MM.1S (cell line): ENCODE data around the gene DDX39B.

Experiments used
- DNase-seq: peaks from one replicate; pipeline ENCODE4 v3.0.0-alpha.2; 2015
- H2AFZ ChIP-seq: fragments of 300-600 bp; sonication (generic); 2 replicates; pipeline ENCODE4 v1.6.0; 2016; ENCODE audit warnings: antibody characterized with exemption, low read length
- H3F3A ChIP-seq: fragments of 300-600 bp; sonication (generic); 2 replicates; pipeline ENCODE4 v1.6.1; 2016; ENCODE audit warnings: mild to moderate bottlenecking, antibody characterized with exemption, low read length, moderate library complexity, mixed read lengths; ENCODE audit not compliant: insufficient read depth
- H3K27ac ChIP-seq: fragments of 300-600 bp; sonication (generic); 2 replicates; pipeline ENCODE4 v1.5.1; 2016; ENCODE audit warnings: mild to moderate bottlenecking, low read length
- H3K27me3 ChIP-seq: fragments of 300-600 bp; sonication (generic); replicated peaks from 2 replicates; pipeline ENCODE4 v1.6.0; 2016; ENCODE audit warnings: low read length; ENCODE audit not compliant: insufficient read depth
- H3K36me3 ChIP-seq: fragments of 300-600 bp; sonication (generic); replicated peaks from 2 replicates; pipeline ENCODE4 v1.6.1; 2016; ENCODE audit warnings: mild to moderate bottlenecking, low read length, mixed read lengths; ENCODE audit not compliant: insufficient read depth
- H3K4me1 ChIP-seq: fragments of 300-600 bp; sonication (generic); 2 replicates; pipeline ENCODE4 v1.6.1; 2016; ENCODE audit warnings: low read length, mixed read lengths
- H3K4me2 ChIP-seq: fragments of 300-600 bp; sonication (generic); 2 replicates; pipeline ENCODE4 v1.6.0; 2016; ENCODE audit warnings: low read depth, low read length
- H3K4me3 ChIP-seq: fragments of 300-600 bp; sonication (generic); 2 replicates; pipeline ENCODE4 v1.5.1; 2016; ENCODE audit warnings: low read length, mixed read lengths
- H3K79me2 ChIP-seq: fragments of 300-600 bp; sonication (generic); 2 replicates; pipeline ENCODE4 v1.6.1; 2016; ENCODE audit warnings: mixed run types, low read length, mixed read lengths
- H3K9ac ChIP-seq: fragments of 300-600 bp; sonication (generic); 2 replicates; pipeline ENCODE4 v1.6.1; 2016; ENCODE audit warnings: low read length, mixed read lengths
- H3K9me2 ChIP-seq: fragments of 300-600 bp; sonication (generic); replicated peaks from 2 replicates; pipeline ENCODE4 v1.6.1; 2016; ENCODE audit warnings: mild to moderate bottlenecking, low read length, mixed read lengths; ENCODE audit not compliant: insufficient read depth
- H3K9me3 ChIP-seq: fragments of 300-600 bp; sonication (generic); replicated peaks from 2 replicates; pipeline ENCODE4 v1.6.1; 2016; ENCODE audit warnings: mild to moderate bottlenecking, low read length, mixed read lengths; ENCODE audit not compliant: insufficient read depth
- H4K20me1 ChIP-seq: fragments of 300-600 bp; sonication (generic); 2 replicates; pipeline ENCODE4 v1.6.1; 2016; ENCODE audit warnings: mild to moderate bottlenecking, low read length, moderate library complexity, mixed read lengths; ENCODE audit not compliant: insufficient read depth
- EZH2 ChIP-seq: fragments of 300-600 bp; sonication (generic); optimal IDR thresholded peaks from 2 replicates; pipeline ENCODE3; 2017; ENCODE audit warnings: low read depth, mild to moderate bottlenecking, antibody characterized with exemption, low read length, mixed read lengths
- EZH2phosphoT487 ChIP-seq: fragments of 300-600 bp; sonication (generic); IDR thresholded peaks from 2 replicates; pipeline ENCODE4 v1.6.1; 2018; ENCODE audit warnings: antibody characterized with exemption, low read length
- TF ChIP-seq, protein P1 (sequence below): fragments of 300-600 bp; sonication (generic); IDR thresholded peaks from 2 replicates; pipeline ENCODE4 v1.5.1; 2016; ENCODE audit warnings: antibody characterized with exemption, low read length, mixed read lengths

The DDX39B gene

GRCh38 chr6:31579119-31579505 is 37.3 kb upstream of the DDX39B start:
- DNase-seq: no peak
- Histone ChIP-seq H3K4me3 (no peak overlapping the region), H2AFZ (no peak overlapping the region), H3K9me2 (no peaks in the 10 kb centered on the region), H3K9ac (no peak overlapping the region), H3K36me3 (no peaks in the 10 kb centered on the region), H3K4me2 (no peak overlapping the region), H4K20me1 (no peaks in the 10 kb centered on the region), H3K27ac (no peak overlapping the region), H3F3A (no peaks in the 10 kb centered on the region), H3K9me3 (no peaks in the 10 kb centered on the region), H3K79me2 (no peaks in the 10 kb centered on the region), H3K27me3 (peaks cover 77% of the 10 kb centered on the region), H3K4me1 (peaks cover 19% of the 10 kb centered on the region)
- TF ChIP-seq EZH2phosphoT487 (no peak), EZH2 (no peak)
- TF ChIP-seq, protein P1, sequence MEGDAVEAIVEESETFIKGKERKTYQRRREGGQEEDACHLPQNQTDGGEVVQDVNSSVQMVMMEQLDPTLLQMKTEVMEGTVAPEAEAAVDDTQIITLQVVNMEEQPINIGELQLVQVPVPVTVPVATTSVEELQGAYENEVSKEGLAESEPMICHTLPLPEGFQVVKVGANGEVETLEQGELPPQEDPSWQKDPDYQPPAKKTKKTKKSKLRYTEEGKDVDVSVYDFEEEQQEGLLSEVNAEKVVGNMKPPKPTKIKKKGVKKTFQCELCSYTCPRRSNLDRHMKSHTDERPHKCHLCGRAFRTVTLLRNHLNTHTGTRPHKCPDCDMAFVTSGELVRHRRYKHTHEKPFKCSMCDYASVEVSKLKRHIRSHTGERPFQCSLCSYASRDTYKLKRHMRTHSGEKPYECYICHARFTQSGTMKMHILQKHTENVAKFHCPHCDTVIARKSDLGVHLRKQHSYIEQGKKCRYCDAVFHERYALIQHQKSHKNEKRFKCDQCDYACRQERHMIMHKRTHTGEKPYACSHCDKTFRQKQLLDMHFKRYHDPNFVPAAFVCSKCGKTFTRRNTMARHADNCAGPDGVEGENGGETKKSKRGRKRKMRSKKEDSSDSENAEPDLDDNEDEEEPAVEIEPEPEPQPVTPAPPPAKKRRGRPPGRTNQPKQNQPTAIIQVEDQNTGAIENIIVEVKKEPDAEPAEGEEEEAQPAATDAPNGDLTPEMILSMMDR: no peak

- no peaks in the 10 kb centered on the region for H3K9me2 ChIP-seq
- no peaks in the 10 kb centered on the region for H3K79me2 ChIP-seq
- no peak overlapping the region for H2AFZ ChIP-seq
- TF ChIP-seq, protein P1: no peak
- no peak for TF ChIP-seq EZH2phosphoT487
- no peak for TF ChIP-seq EZH2
- no peaks in the 10 kb centered on the region for H3F3A ChIP-seq
- H3K27me3 ChIP-seq: peaks cover 78% of the 10 kb centered on the region
- no peaks in the 10 kb centered on the region for H4K20me1 ChIP-seq
- H3K27ac ChIP-seq: no peak overlapping the region
- H3K9ac ChIP-seq: no peak overlapping the region
- H3K4me1 ChIP-seq: peaks cover 19% of the 10 kb centered on the region
- no peaks in the 10 kb centered on the region for H3K36me3 ChIP-seq
- DNase-seq: no peak
- no peak overlapping the region for H3K4me2 ChIP-seq
- no peak overlapping the region for H3K4me3 ChIP-seq
- H3K9me3 ChIP-seq: no peaks in the 10 kb centered on the region
These were observed 36.6 kb upstream of the DDX39B start for GRCh38 chr6:31578184-31579118.

DNA sequence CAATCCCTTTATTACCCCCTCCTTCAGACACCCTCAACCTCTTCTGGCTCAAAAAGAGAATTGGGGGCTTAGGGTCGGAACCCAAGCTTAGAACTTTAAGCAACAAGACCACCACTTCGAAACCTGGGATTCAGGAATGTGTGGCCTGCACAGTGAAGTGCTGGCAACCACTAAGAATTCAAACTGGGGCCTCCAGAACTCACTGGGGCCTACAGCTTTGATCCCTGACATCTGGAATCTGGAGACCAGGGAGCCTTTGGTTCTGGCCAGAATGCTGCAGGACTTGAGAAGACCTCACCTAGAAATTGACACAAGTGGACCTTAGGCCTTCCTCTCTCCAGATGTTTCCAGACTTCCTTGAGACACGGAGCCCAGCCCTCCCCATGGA is 35.8 kb upstream of the DDX39B start:
- no peak for TF ChIP-seq EZH2phosphoT487
- TF ChIP-seq, protein P1: no peak
- TF ChIP-seq EZH2: no peak
- Histone ChIP-seq H3K9me3 (no peaks in the 10 kb centered on the region), H3K27ac (no peak overlapping the region), H3K79me2 (no peaks in the 10 kb centered on the region), H3K36me3 (no peaks in the 10 kb centered on the region), H2AFZ (no peak overlapping the region), H3K9me2 (no peaks in the 10 kb centered on the region), H3F3A (no peaks in the 10 kb centered on the region), H3K4me1 (peaks cover 19% of the 10 kb centered on the region), H3K9ac (no peak overlapping the region), H3K27me3 (peaks cover 81% of the 10 kb centered on the region), H3K4me3 (no peak overlapping the region), H3K4me2 (no peak overlapping the region), H4K20me1 (no peaks in the 10 kb centered on the region)
- no peak for DNase-seq
